Hematopoietic multipotent progenitor cell treated with erythropoietin and hydrocortisone succinate and interleukin-3 and kit ligand, for 6 days (in vitro differentiated cells): Measurements from ENCODE around the gene WDR33.

Source experiments
- DNase-seq: peaks from one replicate; pipeline ENCODE4 v3.0.0-alpha.2; 2015

The WDR33 gene

GRCh38 chr2:127651971-127652550, 158.9 kb downstream of the WDR33 start:
- DNase-seq = no peak

DNA sequence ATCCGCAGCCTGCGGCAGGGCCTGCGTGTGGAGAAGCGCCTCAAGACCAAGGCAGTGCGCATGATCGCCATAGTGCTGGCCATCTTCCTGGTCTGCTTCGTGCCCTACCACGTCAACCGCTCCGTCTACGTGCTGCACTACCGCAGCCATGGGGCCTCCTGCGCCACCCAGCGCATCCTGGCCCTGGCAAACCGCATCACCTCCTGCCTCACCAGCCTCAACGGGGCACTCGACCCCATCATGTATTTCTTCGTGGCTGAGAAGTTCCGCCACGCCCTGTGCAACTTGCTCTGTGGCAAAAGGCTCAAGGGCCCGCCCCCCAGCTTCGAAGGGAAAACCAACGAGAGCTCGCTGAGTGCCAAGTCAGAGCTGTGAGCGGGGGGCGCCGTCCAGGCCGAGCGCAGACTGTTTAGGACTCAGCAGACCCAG, 159.6 kb downstream of the WDR33 start:
- DNase-seq = no peak
